ENCODE measurements around the gene CLDN6. TPM values are rescaled to one million over a fixed set of nuclear protein-coding genes. Genes with fewer than 3 reads are reported as not detected.

Gene CLDN6
- total and polyA plus RNA-seq, 2 of the 13 experiments (the other 11 are each of a cell fraction or from before 2014, with no cell fraction given) = 5.9 to 7.6 TPM

DNA sequence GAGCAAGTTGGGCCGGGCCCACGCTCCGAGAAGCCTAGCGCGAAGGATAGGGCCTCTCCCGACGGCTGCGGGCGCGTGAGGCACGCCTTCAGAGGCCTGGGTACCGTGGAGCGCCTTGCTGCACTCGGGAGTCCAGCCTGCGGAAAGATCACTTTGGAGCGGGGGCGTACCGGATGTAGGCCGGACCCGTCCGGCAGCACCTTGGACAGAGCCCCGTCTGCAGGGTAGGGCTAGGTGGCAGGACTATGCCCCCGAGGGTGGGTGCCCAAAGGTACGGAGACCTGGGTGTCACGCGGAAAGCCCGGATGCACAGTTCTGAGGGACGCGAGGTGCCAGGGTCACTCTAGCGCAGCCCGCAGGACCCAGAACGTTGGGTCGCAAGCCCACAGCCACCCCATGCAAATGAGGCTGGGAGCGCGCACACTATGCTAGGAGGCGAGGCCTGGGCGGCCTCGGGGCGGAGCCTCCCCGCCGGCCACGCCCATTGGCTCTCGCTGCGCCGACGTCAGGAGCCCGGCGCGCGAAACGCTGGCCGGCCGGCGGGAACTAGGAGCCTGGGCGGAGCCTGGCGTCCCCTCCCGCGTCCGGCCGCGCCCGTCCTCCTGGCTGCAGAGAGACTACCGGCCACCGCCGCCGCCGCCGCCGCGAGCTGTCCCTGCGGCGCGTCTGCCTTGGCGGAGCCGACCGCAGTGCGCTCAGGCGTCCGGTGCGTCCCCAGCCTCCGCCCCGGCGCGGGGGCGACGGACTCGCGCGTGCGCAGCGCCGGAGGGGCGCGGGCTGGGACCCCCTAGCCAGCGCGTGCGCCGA, 49.0 kb downstream of the CLDN6 start, which contains the start of gene PAQR4 (continued):
- TF ChIP-seq, protein P1, sequence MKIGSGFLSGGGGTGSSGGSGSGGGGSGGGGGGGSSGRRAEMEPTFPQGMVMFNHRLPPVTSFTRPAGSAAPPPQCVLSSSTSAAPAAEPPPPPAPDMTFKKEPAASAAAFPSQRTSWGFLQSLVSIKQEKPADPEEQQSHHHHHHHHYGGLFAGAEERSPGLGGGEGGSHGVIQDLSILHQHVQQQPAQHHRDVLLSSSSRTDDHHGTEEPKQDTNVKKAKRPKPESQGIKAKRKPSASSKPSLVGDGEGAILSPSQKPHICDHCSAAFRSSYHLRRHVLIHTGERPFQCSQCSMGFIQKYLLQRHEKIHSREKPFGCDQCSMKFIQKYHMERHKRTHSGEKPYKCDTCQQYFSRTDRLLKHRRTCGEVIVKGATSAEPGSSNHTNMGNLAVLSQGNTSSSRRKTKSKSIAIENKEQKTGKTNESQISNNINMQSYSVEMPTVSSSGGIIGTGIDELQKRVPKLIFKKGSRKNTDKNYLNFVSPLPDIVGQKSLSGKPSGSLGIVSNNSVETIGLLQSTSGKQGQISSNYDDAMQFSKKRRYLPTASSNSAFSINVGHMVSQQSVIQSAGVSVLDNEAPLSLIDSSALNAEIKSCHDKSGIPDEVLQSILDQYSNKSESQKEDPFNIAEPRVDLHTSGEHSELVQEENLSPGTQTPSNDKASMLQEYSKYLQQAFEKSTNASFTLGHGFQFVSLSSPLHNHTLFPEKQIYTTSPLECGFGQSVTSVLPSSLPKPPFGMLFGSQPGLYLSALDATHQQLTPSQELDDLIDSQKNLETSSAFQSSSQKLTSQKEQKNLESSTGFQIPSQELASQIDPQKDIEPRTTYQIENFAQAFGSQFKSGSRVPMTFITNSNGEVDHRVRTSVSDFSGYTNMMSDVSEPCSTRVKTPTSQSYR (CRISPR knock-in tag; IDR thresholded peaks at IDR 0.05; ENCODE audit: borderline replicate concordance) = peak; percentile 76; the same call in 1 of the 2 replicates
- TF ChIP-seq, protein P2, sequence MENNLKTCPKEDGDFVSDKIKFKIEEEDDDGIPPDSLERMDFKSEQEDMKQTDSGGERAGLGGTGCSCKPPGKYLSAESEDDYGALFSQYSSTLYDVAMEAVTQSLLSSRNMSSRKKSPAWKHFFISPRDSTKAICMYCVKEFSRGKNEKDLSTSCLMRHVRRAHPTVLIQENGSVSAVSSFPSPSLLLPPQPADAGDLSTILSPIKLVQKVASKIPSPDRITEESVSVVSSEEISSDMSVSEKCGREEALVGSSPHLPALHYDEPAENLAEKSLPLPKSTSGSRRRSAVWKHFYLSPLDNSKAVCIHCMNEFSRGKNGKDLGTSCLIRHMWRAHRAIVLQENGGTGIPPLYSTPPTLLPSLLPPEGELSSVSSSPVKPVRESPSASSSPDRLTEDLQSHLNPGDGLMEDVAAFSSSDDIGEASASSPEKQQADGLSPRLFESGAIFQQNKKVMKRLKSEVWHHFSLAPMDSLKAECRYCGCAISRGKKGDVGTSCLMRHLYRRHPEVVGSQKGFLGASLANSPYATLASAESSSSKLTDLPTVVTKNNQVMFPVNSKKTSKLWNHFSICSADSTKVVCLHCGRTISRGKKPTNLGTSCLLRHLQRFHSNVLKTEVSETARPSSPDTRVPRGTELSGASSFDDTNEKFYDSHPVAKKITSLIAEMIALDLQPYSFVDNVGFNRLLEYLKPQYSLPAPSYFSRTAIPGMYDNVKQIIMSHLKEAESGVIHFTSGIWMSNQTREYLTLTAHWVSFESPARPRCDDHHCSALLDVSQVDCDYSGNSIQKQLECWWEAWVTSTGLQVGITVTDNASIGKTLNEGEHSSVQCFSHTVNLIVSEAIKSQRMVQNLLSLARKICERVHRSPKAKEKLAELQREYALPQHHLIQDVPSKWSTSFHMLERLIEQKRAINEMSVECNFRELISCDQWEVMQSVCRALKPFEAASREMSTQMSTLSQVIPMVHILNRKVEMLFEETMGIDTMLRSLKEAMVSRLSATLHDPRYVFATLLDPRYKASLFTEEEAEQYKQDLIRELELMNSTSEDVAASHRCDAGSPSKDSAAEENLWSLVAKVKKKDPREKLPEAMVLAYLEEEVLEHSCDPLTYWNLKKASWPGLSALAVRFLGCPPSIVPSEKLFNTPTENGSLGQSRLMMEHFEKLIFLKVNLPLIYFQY (CRISPR knock-in tag; IDR thresholded peaks at IDR 0.05; ENCODE audit: borderline replicate concordance) = peak; percentile 91
- TF ChIP-seq MEIS1 (CRISPR knock-in tag; IDR thresholded peaks at IDR 0.05; ENCODE audit: borderline replicate concordance) = peak; percentile 97
- TF ChIP-seq, protein P3, sequence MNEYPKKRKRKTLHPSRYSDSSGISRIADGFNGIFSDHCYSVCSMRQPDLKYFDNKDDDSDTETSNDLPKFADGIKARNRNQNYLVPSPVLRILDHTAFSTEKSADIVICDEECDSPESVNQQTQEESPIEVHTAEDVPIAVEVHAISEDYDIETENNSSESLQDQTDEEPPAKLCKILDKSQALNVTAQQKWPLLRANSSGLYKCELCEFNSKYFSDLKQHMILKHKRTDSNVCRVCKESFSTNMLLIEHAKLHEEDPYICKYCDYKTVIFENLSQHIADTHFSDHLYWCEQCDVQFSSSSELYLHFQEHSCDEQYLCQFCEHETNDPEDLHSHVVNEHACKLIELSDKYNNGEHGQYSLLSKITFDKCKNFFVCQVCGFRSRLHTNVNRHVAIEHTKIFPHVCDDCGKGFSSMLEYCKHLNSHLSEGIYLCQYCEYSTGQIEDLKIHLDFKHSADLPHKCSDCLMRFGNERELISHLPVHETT (CRISPR knock-in tag; conservative IDR thresholded peaks at IDR 0.05) = peak; percentile 86
- no peak for TF ChIP-seq SP1 (IDR thresholded peaks at IDR 0.05)
- peak; percentile 32 for TF ChIP-seq SP1 (CRISPR knock-in tag; IDR thresholded peaks at IDR 0.05)
- peak; percentile 91 for TF ChIP-seq TMF1 (CRISPR knock-in tag; IDR thresholded peaks at IDR 0.05; ENCODE audit: low read depth)
- TF ChIP-seq, protein P4, sequence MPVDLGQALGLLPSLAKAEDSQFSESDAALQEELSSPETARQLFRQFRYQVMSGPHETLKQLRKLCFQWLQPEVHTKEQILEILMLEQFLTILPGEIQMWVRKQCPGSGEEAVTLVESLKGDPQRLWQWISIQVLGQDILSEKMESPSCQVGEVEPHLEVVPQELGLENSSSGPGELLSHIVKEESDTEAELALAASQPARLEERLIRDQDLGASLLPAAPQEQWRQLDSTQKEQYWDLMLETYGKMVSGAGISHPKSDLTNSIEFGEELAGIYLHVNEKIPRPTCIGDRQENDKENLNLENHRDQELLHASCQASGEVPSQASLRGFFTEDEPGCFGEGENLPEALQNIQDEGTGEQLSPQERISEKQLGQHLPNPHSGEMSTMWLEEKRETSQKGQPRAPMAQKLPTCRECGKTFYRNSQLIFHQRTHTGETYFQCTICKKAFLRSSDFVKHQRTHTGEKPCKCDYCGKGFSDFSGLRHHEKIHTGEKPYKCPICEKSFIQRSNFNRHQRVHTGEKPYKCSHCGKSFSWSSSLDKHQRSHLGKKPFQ (CRISPR knock-in tag; IDR thresholded peaks at IDR 0.05; ENCODE audit: insufficient replicate concordance) = peak; percentile 94
- TF ChIP-seq, protein P5, sequence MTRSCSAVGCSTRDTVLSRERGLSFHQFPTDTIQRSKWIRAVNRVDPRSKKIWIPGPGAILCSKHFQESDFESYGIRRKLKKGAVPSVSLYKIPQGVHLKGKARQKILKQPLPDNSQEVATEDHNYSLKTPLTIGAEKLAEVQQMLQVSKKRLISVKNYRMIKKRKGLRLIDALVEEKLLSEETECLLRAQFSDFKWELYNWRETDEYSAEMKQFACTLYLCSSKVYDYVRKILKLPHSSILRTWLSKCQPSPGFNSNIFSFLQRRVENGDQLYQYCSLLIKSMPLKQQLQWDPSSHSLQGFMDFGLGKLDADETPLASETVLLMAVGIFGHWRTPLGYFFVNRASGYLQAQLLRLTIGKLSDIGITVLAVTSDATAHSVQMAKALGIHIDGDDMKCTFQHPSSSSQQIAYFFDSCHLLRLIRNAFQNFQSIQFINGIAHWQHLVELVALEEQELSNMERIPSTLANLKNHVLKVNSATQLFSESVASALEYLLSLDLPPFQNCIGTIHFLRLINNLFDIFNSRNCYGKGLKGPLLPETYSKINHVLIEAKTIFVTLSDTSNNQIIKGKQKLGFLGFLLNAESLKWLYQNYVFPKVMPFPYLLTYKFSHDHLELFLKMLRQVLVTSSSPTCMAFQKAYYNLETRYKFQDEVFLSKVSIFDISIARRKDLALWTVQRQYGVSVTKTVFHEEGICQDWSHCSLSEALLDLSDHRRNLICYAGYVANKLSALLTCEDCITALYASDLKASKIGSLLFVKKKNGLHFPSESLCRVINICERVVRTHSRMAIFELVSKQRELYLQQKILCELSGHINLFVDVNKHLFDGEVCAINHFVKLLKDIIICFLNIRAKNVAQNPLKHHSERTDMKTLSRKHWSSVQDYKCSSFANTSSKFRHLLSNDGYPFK (CRISPR knock-in tag; IDR thresholded peaks at IDR 0.05; ENCODE audit: borderline replicate concordance) = peak; percentile 88
- TF ChIP-seq MYNN (CRISPR knock-in tag; IDR thresholded peaks at IDR 0.05; ENCODE audit: low read depth) = peak; percentile 96
- TF ChIP-seq TCF12 (IDR thresholded peaks at IDR 0.05) = no peak
- TF ChIP-seq TCF12 (CRISPR knock-in tag; IDR thresholded peaks at IDR 0.05) = peak; percentile 74; the same call in 1 of the 2 replicates
- TF ChIP-seq MATR3 (CRISPR knock-in tag; IDR thresholded peaks at IDR 0.05) = no peak
- no peak for TF ChIP-seq ZNF572 (CRISPR knock-in tag; IDR thresholded peaks at IDR 0.05)
